ENCODE data around the gene NCK1. TPM values are rescaled to one million over a fixed set of nuclear protein-coding genes. Genes with fewer than 3 reads are reported as not detected.
A peak's percentile ranks its signal among the peaks of the same experiment; 100 is the strongest.
"Not testable (repeated sequence)": the region's sequence is repeated elsewhere in the genome, so short reads cannot be mapped to it uniquely, and the experiment has no call there.

Gene NCK1
- total and polyA plus RNA-seq, 11 donors, result 6.5 to 36.0 (median 23.3) TPM

- H3K9me3 ChIP-seq, result no peaks in the 10 kb centered on the region
- no peak for ATAC-seq
- WGBS, 4 donors, result 50 to 58% (median 51%) methylated on average over 4 of the region's 4 CpGs
- intact Hi-C loops (cut with DNase I), result loop anchor here in 5 of 10 donors (5.0 to 10.0 kb wide), 8 partner anchors 43 to 152 kb away; partner anchors contain the start of genes SLC35G2 (in 4 of the 5) and STAG1 (in 2 of the 5)
- no peak for DNase-seq
- no peak for TF ChIP-seq POLR2A (IDR thresholded peaks at IDR 0.05)
- TF ChIP-seq CTCF (IDR thresholded peaks at IDR 0.05), result no peak
- no peaks in the 10 kb centered on the region for H3K36me3 ChIP-seq
- peak overlapping the region in 8 of 12 donors; percentile 84 to 95 (median 90) for H3K27ac ChIP-seq
- H3K27me3 ChIP-seq, result no peaks in the 10 kb centered on the region
- peaks cover 0 to 64% (median 22%) of the 10 kb centered on the region in 12 donors for H3K4me1 ChIP-seq
- H3K4me3 ChIP-seq, result peak overlapping the region in 10 of 12 donors; percentile 74 to 95 (median 88)
Measured at GRCh38 chr3:136860541-136860940, 1.5 kb upstream of the NCK1 start.

GRCh38 chr3:136862617-136863322 is 762 bp downstream of the NCK1 start:
- no peak for TF ChIP-seq POLR2A (IDR thresholded peaks at IDR 0.05)
- no peak for TF ChIP-seq CTCF (IDR thresholded peaks at IDR 0.05)
- peaks cover 0 to 4% (median 0%) of the 10 kb centered on the region in 9 donors for H3K36me3 ChIP-seq
- no peaks in the 10 kb centered on the region for H3K9me3 ChIP-seq
- H3K4me3 ChIP-seq, result peak overlapping the region; percentile 61 to 95 (median 83)
- peaks cover 0 to 43% (median 21%) of the 10 kb centered on the region in 12 donors for H3K4me1 ChIP-seq
- peak in 3 of 4 donors; percentile 36 to 62 (median 54) for ATAC-seq
- DNase-seq, result peak in 4 of 5 donors; percentile 46 to 74 (median 60)
- 1% methylated on average over 35 to 39 of the region's 39 CpGs for WGBS, 4 donors
- intact Hi-C loops (cut with DNase I), result loop anchor here in 6 of 10 donors (1.0 to 10.0 kb wide), 11 partner anchors 45 to 152 kb away; partner anchors contain the start of genes STAG1 (in 6 of the 6) and SLC35G2 (in 4 of the 6)
- H3K27ac ChIP-seq, result peak overlapping the region; percentile 72 to 95 (median 90)
- no peaks in the 10 kb centered on the region for H3K27me3 ChIP-seq

- ATAC-seq, result no peak
- Histone ChIP-seq H3K27me3 (no peaks in the 10 kb centered on the region), H3K4me3 (no peak overlapping the region), H3K4me1 (peaks cover 0 to 7% (median 0%) of the 10 kb centered on the region in 12 donors), H3K9me3 (peaks cover 0 to 8% (median 0%) of the 10 kb centered on the region in 12 donors), H3K27ac (no peak overlapping the region), H3K36me3 (peaks cover 0 to 33% (median 6%) of the 10 kb centered on the region in 9 donors)
- intact Hi-C loops (cut with DNase I), result loop anchor here in 4 of 10 donors (10.0 kb wide), 4 partner anchors 56 to 136 kb away; partner anchors contain the start of gene STAG1 (in 1 of the 4)
- no peak for DNase-seq
- no peak for TF ChIP-seq POLR2A (IDR thresholded peaks at IDR 0.05)
- no peak for TF ChIP-seq CTCF (IDR thresholded peaks at IDR 0.05)
- 96 to 98% (median 98%) methylated on average over 9 of the region's 9 CpGs for WGBS, 4 donors
Measured at GRCh38 chr3:136869282-136869681, 7.3 kb downstream of the NCK1 start.

- H3K4me1 ChIP-seq, result peaks cover 0 to 16% (median 0%) of the 10 kb centered on the region in 12 donors
- intact Hi-C loops (cut with DNase I), result not testable (repeated sequence)
Measured at GRCh38 chr3:136872258-136872657, 10.2 kb downstream of the NCK1 start.

GRCh38 chr3:136879510-136879909 is 17.5 kb downstream of the NCK1 start:
- H3K9me3 ChIP-seq; intact Hi-C loops (cut with DNase I); H3K27me3 ChIP-seq; H3K27ac ChIP-seq; H3K4me3 ChIP-seq; H3K36me3 ChIP-seq; ATAC-seq; DNase-seq: not testable (repeated sequence)
- H3K4me1 ChIP-seq, result peaks cover 0 to 35% (median 0%) of the 10 kb centered on the region in 12 donors
- 97 to 100% (median 99%) methylated on average over 2 of the region's 2 CpGs for WGBS, 4 donors

More at GRCh38 chr3:136872258-136872657, 10.2 kb downstream of the NCK1 start:
- not testable (repeated sequence) for ATAC-seq, H3K27ac ChIP-seq, H3K27me3 ChIP-seq, H3K4me3 ChIP-seq, DNase-seq
- H3K9me3 ChIP-seq, result peaks cover 0 to 10% (median 0%) of the 10 kb centered on the region in 12 donors
- 96 to 98% (median 97%) methylated on average over 3 of the region's 3 CpGs for WGBS, 4 donors
- peaks cover 0 to 34% (median 6%) of the 10 kb centered on the region in 9 donors for H3K36me3 ChIP-seq
